GM20431 (cell line): ENCODE data around the gene RALGPS2.
"Not testable (repeated sequence)": the region's sequence is repeated elsewhere in the genome, so short reads cannot be mapped to it uniquely, and the experiment has no call there.

Experiments
- in situ Hi-C: fragments of 300-500 bp; cut with MseI, MboI; formaldehyde crosslinking; loops from one replicate; pipeline ENCODE4 v1.15.0; 2020; ENCODE audit warnings: low sequenced_read_pairs; ENCODE audit not compliant: unreplicated experiment

RALGPS2 gene

GRCh38 chr1:178718520-178718919 lies 6.5 kb upstream of the RALGPS2 start:
- in situ Hi-C loops = no loop called here

GRCh38 chr1:178723546-178723945 lies 1.5 kb upstream of the RALGPS2 start:
- in situ Hi-C loops = no loop called here

- in situ Hi-C loops = no loop called here
Measured at GRCh38 chr1:178724376-178724727, 692 bp upstream of the RALGPS2 start.

- in situ Hi-C loops = no loop called here
Measured at GRCh38 chr1:178725466-178726086, 532 bp downstream of the RALGPS2 start.

- in situ Hi-C loops = no loop called here
Measured at GRCh38 chr1:178726087-178726517, 1.1 kb downstream of the RALGPS2 start.

- in situ Hi-C loops = no loop called here
Measured at GRCh38 chr1:178726545-178726944, 1.5 kb downstream of the RALGPS2 start.

GRCh38 chr1:178727014-178727895 lies 2.2 kb downstream of the RALGPS2 start:
- in situ Hi-C loops = no loop called here

GRCh38 chr1:178733972-178734371 lies 8.9 kb downstream of the RALGPS2 start:
- in situ Hi-C loops = no loop called here

- in situ Hi-C loops = no loop called here
Measured at GRCh38 chr1:178738780-178739179, 13.7 kb downstream of the RALGPS2 start.

- in situ Hi-C loops = no loop called here
Measured at GRCh38 chr1:178739285-178740045, 14.4 kb downstream of the RALGPS2 start.

GRCh38 chr1:178740491-178740890 lies 15.4 kb downstream of the RALGPS2 start:
- in situ Hi-C loops = no loop called here

GRCh38 chr1:178740924-178741323 lies 15.9 kb downstream of the RALGPS2 start:
- in situ Hi-C loops = no loop called here

GRCh38 chr1:178743801-178744200 lies 18.8 kb downstream of the RALGPS2 start:
- in situ Hi-C loops = no loop called here

GRCh38 chr1:178745260-178745659 lies 20.2 kb downstream of the RALGPS2 start:
- in situ Hi-C loops = no loop called here

GRCh38 chr1:178746345-178746744 lies 21.3 kb downstream of the RALGPS2 start:
- in situ Hi-C loops = no loop called here

- in situ Hi-C loops = not testable (repeated sequence)
Measured at GRCh38 chr1:178747361-178747760, 22.3 kb downstream of the RALGPS2 start.

GRCh38 chr1:178749581-178750166 lies 24.6 kb downstream of the RALGPS2 start:
- in situ Hi-C loops = loop anchor here (25.0 kb wide), 2 partner anchors 212 to 263 kb away; no protein-coding TSS in a partner anchor

- in situ Hi-C loops = loop anchor here (25.0 kb wide), 2 partner anchors 214 to 261 kb away; no protein-coding TSS in a partner anchor
Measured at GRCh38 chr1:178751046-178751445, 26.0 kb downstream of the RALGPS2 start.

GRCh38 chr1:178752891-178753290 lies 27.8 kb downstream of the RALGPS2 start:
- in situ Hi-C loops = loop anchor here (25.0 kb wide), 2 partner anchors 216 to 259 kb away; no protein-coding TSS in a partner anchor

- in situ Hi-C loops = loop anchor here (25.0 kb wide), 2 partner anchors 217 to 258 kb away; no protein-coding TSS in a partner anchor
Measured at GRCh38 chr1:178754655-178755256, 29.7 kb downstream of the RALGPS2 start.
